Rectal smooth muscle tissue (tissue), 1 donor: ENCODE data around the gene ASAP2.

Experiments used
- H3K27ac ChIP-seq: one replicate; pipeline ENCODE4 v1.7.0; 2013; ENCODE audit warnings: low read depth, low read length, inconsistent platforms
- H3K27me3 ChIP-seq: one replicate; pipeline ENCODE4 v1.7.0; 2013; ENCODE audit warnings: low read length; ENCODE audit not compliant: control insufficient read depth, insufficient read depth
- H3K36me3 ChIP-seq: one replicate; pipeline ENCODE4 v1.7.0; 2013; ENCODE audit warnings: low read length; ENCODE audit not compliant: control insufficient read depth, insufficient read depth
- H3K4me1 ChIP-seq: one replicate; pipeline ENCODE4 v1.7.0; 2013; ENCODE audit warnings: low read length; ENCODE audit not compliant: control insufficient read depth, insufficient read depth
- H3K4me3 ChIP-seq: one replicate; pipeline ENCODE4 v1.7.0; 2013; ENCODE audit warnings: low read length
- H3K9ac ChIP-seq: one replicate; pipeline ENCODE4 v1.7.0; 2013; ENCODE audit warnings: low read length

Gene ASAP2

DNA sequence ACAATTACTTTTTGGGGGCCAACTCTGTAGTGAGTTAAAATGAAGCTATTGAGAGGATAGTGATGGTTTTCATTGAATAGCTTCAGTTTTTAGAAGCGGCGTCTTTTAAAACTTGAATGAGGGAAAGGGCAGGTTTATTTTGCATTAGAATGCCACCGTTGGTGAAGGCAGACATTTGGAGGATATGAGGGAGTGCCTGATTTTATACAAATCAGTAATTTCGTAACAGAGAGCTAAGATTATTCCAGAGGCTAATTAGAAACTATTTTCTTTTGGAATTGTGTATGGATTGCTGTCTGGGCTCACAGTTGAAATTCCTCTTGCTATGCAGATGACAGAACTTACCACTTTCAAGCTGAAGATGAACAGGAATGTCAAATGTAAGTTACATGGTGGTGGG lies 149.1 kb downstream of the ASAP2 start:
- H3K27me3 ChIP-seq = no peaks in the 10 kb centered on the region
- H3K4me3 ChIP-seq = no peak overlapping the region
- H3K4me1 ChIP-seq = no peaks in the 10 kb centered on the region
- no peak overlapping the region for H3K9ac ChIP-seq
- H3K36me3 ChIP-seq = peaks cover 22% of the 10 kb centered on the region
- no peak overlapping the region for H3K27ac ChIP-seq

DNA sequence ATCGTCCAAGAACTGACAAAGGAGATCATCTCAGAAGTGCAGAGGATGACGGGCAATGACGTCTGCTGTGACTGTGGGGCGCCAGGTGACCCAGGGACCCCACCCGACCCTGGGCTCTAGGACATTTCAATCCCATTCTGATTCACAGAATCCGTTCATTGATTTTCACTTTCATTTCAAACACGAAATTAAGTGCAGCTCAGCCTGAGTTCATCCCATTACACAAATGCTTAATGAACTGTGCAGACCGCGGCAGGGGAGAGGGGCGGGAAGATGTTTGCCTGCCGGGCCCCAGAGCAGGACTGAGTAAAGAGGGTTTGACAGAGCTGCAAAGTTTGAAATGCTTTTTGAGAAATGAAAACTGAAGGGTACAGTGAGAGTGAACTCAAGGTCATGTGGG lies 149.6 kb downstream of the ASAP2 start:
- no peaks in the 10 kb centered on the region for H3K4me1 ChIP-seq
- H3K4me3 ChIP-seq = no peak overlapping the region
- H3K36me3 ChIP-seq = peaks cover 18% of the 10 kb centered on the region
- no peak overlapping the region for H3K27ac ChIP-seq
- H3K9ac ChIP-seq = no peak overlapping the region
- H3K27me3 ChIP-seq = no peaks in the 10 kb centered on the region

- Histone ChIP-seq H3K4me1 (no peaks in the 10 kb centered on the region), H3K36me3 (peaks cover 12% of the 10 kb centered on the region), H3K27ac (no peak overlapping the region)
Measured at GRCh38 chr2:9358846-9359245, 152.2 kb downstream of the ASAP2 start.

DNA sequence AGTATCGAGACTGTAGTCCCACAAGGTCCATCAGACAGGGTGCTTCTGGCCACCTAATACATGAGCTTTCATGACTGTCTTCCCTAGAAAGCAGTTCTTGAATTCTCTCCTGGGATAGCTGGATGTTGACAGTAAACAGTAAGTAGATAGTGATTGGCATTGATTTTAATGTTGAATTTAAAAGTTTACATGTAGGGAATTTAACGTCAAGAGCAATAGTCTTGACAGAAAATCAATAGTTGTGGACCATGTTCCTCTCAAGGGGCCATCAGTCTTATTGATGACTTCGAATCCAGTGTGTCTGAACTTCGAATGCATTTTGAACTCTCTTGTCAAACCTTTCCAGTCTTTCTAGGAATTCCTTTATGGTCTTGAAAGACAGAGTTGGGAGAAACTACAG lies 152.9 kb downstream of the ASAP2 start:
- H3K36me3 ChIP-seq = peaks cover 10% of the 10 kb centered on the region
- H3K27ac ChIP-seq = no peak overlapping the region
- H3K4me3 ChIP-seq = no peak overlapping the region

More at GRCh38 chr2:9358846-9359245, 152.2 kb downstream of the ASAP2 start:
- no peak overlapping the region for H3K9ac ChIP-seq
- H3K4me3 ChIP-seq = no peak overlapping the region
- no peaks in the 10 kb centered on the region for H3K27me3 ChIP-seq

DNA sequence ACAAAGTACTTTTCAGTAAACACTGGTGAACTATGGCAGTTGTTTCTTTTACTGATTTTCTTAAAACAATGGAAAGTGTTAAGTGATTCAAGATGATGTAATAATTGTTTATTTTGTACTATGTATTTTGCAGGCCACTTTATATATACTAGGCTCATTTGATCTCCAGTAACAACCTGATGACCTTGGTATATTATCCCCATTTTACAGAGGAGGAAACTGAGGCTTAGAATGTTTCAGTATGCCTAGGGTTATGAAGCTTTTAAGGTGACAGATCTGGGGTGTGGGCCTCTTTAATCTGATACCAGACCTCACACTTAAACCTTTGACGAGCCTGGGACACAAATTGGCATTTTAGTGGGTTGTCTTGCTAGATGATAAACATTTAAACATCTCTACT lies 153.5 kb downstream of the ASAP2 start:
- Histone ChIP-seq H3K4me1 (no peaks in the 10 kb centered on the region), H3K4me3 (no peak overlapping the region), H3K27ac (no peak overlapping the region), H3K9ac (no peak overlapping the region), H3K27me3 (no peaks in the 10 kb centered on the region), H3K36me3 (peaks cover 10% of the 10 kb centered on the region)

More for the DNA sequence above, 152.9 kb downstream of the ASAP2 start:
- Histone ChIP-seq H3K9ac (no peak overlapping the region), H3K27me3 (no peaks in the 10 kb centered on the region), H3K4me1 (no peaks in the 10 kb centered on the region)

- no peak overlapping the region for H3K9ac ChIP-seq
- no peaks in the 10 kb centered on the region for H3K27me3 ChIP-seq
- no peaks in the 10 kb centered on the region for H3K4me1 ChIP-seq
- H3K4me3 ChIP-seq = no peak overlapping the region
- H3K36me3 ChIP-seq = peaks cover 10% of the 10 kb centered on the region
- H3K27ac ChIP-seq = no peak overlapping the region
Measured at GRCh38 chr2:9360701-9361100, 154.1 kb downstream of the ASAP2 start.

GRCh38 chr2:9364373-9364772 lies 157.8 kb downstream of the ASAP2 start:
- Histone ChIP-seq H3K9ac (no peak overlapping the region), H3K36me3 (peaks cover 17% of the 10 kb centered on the region), H3K27ac (no peak overlapping the region), H3K4me3 (no peak overlapping the region), H3K27me3 (no peaks in the 10 kb centered on the region), H3K4me1 (no peaks in the 10 kb centered on the region)

DNA sequence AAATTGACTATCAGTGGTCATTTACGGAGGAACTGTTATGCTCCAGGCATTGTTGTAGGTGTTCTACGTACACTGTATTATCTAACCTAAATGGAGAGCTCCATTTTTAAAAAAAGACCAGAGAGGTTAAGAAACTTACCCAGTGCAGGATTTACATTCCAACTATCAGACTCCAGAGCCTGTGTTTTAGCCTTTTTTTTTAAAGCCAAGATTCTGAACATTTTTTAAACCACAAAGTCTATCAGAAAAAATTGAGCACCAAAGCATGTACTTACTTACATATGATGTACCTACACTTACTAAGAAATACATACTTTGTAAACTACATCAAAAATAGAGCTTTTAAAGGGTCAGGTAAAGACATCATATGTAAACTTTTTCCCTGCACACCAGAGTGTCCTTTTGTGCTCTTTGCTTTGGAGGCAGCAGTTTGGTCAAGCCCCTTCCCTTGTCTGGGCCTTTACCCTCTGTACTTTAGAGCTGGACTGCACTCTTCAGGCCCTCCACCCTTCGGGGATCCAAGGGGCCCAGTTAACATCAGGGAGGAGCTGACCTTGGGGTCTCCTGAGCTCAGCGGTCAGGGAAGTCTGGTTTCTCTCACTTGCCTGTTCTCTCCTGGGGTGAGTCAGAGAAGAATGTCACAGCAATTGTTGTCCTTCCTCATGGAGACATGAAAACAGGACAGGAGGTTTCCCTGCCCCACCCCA lies 158.3 kb downstream of the ASAP2 start:
- H3K27ac ChIP-seq = no peak overlapping the region
- H3K4me3 ChIP-seq = no peak overlapping the region
- no peaks in the 10 kb centered on the region for H3K27me3 ChIP-seq
- H3K36me3 ChIP-seq = peaks cover 12% of the 10 kb centered on the region
- no peak overlapping the region for H3K9ac ChIP-seq
- H3K4me1 ChIP-seq = no peaks in the 10 kb centered on the region

DNA sequence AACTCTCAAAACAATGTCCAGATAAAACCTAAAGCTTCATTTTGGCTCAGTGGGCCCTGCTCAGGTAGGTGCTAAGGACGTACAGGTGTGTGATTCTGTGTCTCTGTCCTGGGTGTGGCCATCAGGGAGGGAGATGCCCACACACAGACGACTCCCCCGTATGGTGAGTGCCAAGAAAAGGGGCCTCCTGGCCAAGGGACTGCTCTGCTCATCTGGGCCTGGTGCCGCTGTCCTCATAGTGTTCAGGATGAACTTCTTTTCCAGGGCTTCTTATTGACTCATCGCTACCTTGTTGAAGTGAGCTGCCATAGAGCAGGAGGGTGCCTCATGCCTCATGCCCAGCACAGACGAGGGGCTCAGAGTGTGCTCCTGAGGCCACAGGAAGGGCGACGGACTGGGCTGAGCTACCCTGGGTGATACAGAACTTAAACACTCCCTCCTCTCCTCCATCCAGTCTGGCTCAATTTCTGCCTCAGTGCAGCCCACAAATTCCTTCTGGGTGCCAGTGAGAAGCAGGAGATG lies 158.9 kb downstream of the ASAP2 start:
- Histone ChIP-seq H3K27ac (no peak overlapping the region), H3K27me3 (no peaks in the 10 kb centered on the region), H3K36me3 (peaks cover 9% of the 10 kb centered on the region), H3K4me1 (no peaks in the 10 kb centered on the region), H3K4me3 (no peak overlapping the region), H3K9ac (no peak overlapping the region)

- H3K36me3 ChIP-seq = peaks cover 9% of the 10 kb centered on the region
Measured at GRCh38 chr2:9366026-9366425, 159.4 kb downstream of the ASAP2 start.

GRCh38 chr2:9370746-9371145 lies 164.1 kb downstream of the ASAP2 start:
- Histone ChIP-seq H3K9ac (no peak overlapping the region), H3K4me1 (no peaks in the 10 kb centered on the region), H3K27ac (no peak overlapping the region), H3K36me3 (peaks cover 18% of the 10 kb centered on the region), H3K27me3 (no peaks in the 10 kb centered on the region), H3K4me3 (no peak overlapping the region)

More at GRCh38 chr2:9366026-9366425, 159.4 kb downstream of the ASAP2 start:
- H3K4me1 ChIP-seq = no peaks in the 10 kb centered on the region
- no peak overlapping the region for H3K4me3 ChIP-seq
- no peak overlapping the region for H3K9ac ChIP-seq
- H3K27me3 ChIP-seq = no peaks in the 10 kb centered on the region
- no peak overlapping the region for H3K27ac ChIP-seq

GRCh38 chr2:9373047-9373446 lies 166.4 kb downstream of the ASAP2 start:
- H3K4me3 ChIP-seq = no peak overlapping the region
- H3K27me3 ChIP-seq = no peaks in the 10 kb centered on the region
- H3K27ac ChIP-seq = no peak overlapping the region
- H3K4me1 ChIP-seq = no peaks in the 10 kb centered on the region
- H3K9ac ChIP-seq = no peak overlapping the region
- H3K36me3 ChIP-seq = peaks cover 20% of the 10 kb centered on the region

GRCh38 chr2:9373476-9373875 lies 166.9 kb downstream of the ASAP2 start:
- H3K36me3 ChIP-seq = peaks cover 17% of the 10 kb centered on the region
- no peak overlapping the region for H3K4me3 ChIP-seq
- peaks cover under 1% of the 10 kb centered on the region for H3K4me1 ChIP-seq
- no peak overlapping the region for H3K9ac ChIP-seq
- no peak overlapping the region for H3K27ac ChIP-seq
- H3K27me3 ChIP-seq = no peaks in the 10 kb centered on the region
